Posterior cingulate gyrus (tissue), 11 donors: ENCODE results near the gene ATG4C.

Experiments used
- DNase-seq, 10 donors: peaks; one replicate each; pipeline versions ENCODE4 v3.0.0 to v3.0.0-alpha.2; 2020 to 2021; ENCODE audit warnings: mixed read lengths in 3 of 10
- intact Hi-C: fragments of 100-400 bp; cut with DNase I; formaldehyde crosslinking; loops from one replicate; pipeline ENCODE4 v1.15.1; 2023

ATG4C gene

DNA sequence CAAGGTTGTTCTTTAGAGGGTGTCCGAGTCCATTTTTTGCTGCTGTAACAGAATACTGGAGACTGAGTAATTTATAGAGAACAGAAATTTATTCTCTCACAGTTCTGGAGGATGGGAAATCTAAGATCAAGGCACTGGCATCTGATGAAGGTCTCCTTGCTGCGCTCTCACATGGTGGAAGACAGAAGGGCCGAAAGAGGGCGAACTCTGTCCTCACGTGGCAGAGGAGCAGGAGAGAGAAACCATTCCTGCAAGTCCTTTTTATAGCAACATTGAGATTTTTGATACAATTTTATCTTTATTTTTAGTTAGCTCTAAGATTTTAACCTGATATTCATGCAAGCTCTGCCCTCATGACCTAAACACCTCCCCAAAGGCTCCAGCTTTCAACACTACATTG is 48.3 kb downstream of the ATG4C start:
- intact Hi-C loops: no loop called here

DNA sequence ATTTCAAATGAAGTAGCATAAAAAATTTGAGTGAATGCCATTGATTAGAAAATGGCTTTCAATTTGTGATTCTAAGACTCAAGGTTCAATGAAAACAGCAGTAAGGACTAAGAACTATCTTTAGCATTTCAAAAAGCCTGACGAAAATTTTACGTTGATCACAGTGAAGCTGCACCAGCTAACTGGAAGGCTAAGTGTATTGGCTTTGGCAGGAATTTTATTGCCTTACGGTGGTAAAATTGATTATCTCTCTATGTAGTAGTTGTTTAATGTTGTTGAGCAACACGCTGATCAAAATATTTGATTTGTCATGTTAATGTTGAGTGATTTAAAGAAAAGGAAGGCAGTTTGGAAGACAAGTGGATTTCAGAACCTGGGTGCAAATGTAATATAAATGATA is 49.6 kb downstream of the ATG4C start:
- intact Hi-C loops: no loop called here
- no peak for DNase-seq

More for the DNA sequence above, 48.3 kb downstream of the ATG4C start:
- DNase-seq: peak in 6 of 10 donors; percentile 19 to 82 (median 46)

DNA sequence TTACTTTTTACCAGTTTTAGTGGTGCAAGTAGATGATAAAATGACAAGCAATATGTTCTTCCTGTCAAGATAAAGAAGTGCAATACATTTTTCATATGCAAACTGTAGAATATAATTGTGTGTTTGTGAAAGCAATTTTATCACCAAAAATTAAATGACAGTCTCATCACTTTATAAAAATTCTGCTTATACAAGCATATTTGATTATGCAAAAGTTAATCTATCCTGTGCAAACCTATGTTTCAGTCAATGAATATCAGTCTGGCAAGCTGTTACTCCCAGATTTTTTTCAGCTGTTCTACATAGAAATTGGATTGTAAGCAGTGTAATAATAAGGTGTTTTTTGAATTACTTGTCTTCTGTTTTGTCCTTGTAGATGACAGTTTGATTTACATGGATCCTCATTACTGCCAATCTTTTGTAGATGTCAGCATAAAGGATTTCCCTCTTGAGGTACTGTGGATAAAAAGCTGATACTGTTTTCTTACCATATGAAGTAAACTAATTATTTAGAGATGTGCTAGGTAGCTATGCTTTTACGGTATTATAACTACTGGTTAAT is 50.5 kb downstream of the ATG4C start:
- DNase-seq: no peak
- intact Hi-C loops: no loop called here

DNA sequence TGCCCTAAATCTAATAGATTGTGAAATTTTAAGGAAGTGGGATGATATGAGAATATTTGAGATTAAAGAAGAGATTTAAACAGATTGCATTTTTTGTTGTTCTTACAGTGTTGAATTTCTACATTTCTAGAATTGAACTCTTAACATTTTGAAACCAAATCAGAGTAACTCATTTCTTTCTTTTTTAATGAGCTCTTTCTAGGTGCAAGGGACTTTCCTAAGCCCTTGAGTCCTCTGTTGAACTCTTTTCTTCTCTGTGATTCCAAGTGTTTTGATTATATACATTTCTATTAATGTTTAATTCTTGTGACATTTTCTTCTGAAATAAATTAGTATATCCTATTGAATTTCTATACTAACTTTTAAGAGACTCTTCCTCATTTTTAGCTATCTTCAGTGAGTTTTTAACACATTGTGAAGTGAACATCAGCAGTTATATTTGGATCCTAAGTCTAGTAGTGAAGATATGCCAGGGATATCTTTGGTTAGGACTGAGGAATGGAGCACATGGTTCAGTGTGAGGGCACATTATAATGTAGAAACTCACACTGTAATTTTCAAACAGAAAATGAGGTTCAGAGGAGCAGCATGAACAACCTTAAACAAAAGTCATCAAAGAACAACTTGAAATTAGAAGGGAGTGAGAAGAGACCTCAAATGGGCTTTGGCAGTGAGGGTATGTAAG is 53.1 kb downstream of the ATG4C start:
- intact Hi-C loops: no loop called here
- no peak for DNase-seq

DNA sequence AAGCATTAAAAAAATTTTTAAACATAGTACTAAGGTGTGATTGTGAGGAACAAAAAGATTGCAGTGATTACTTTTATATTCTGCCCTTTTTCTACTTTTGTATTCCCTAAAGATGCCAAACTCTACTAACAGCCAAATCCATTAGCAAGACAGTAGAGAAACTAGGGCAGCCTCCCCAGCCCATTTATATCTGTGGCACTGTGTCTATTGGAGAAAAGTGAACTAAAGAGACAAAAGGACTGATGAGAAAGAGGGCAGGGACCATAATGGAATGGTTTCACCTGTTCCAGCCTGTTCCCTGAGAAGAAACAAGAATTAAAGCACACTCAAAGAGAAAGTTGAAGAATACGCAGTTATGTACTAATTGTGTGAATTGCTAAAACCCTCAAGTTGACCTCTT is 56.6 kb downstream of the ATG4C start:
- intact Hi-C loops: loop anchor here (10.0 kb wide), 2 partner anchors 144 to 304 kb away; no protein-coding TSS in a partner anchor
- DNase-seq: no peak

DNA sequence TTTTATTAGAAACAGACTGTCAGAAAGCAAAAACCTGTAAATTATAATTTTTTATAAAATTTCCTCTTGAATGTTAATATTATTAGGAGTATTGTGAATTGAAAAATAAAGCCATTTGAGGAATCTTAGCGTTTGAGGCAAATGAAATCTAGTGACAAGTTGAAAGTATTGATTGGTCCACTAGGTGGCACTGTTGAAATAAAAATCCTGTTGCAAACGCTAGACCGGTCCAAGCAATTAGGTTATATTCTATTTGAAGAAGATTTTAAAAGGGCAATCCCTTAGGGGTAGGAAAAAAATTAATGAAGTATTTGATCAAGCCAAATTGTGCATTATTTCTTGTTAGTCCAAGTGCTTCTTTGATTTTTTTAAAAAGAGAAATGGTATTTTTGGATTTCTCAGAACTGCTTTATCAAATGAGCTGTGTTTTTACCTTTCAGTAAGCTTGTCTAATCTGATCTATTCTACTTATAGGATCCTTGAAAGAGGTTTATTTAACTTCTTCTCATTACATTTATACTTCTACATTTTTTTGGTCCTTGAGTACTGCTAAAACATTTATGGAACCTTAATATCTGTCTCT is 57.7 kb downstream of the ATG4C start:
- intact Hi-C loops: loop anchor here (10.0 kb wide), 2 partner anchors 143 to 303 kb away; no protein-coding TSS in a partner anchor
- DNase-seq: no peak

DNA sequence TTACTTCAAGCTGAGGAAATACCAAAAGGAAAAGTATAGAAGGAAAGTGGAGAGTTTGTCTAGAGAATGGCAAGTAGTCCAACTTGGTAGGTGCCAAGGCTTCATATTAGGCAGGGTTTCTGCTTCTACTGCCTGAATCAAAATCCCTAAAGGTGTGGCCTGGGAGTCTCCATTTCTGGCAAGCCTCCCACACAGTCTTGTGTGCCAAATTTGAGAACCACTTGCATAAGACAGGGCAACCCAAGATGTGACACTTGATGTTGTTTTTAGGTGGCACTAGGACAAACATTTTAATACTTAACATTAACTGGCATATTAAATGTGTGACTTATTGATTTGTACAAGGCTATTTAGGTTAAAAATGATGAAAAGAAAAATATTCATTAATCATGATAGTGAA is 60.1 kb downstream of the ATG4C start:
- intact Hi-C loops: loop anchor here (10.0 kb wide), 2 partner anchors 141 to 301 kb away; no protein-coding TSS in a partner anchor

DNA sequence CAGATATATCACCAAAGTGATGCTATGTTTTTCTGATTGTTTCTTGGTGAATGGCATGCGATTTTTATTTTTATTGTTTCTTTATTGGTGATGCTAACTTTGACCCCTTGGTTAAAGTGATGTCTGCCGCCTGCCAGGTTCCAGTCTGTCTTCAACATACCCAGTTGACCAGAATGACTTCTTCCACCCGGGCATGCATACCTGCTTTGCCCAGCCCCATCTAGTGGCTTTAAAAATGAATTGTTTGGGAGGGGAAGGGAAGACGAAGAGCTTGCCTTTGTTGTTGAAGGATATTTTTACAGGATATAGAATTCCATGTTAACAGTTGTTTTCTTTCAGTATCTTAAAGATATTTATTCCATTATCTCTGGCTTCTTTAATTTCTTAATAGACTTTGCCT is 65.1 kb downstream of the ATG4C start:
- intact Hi-C loops: loop anchor here (10.0 kb wide), 2 partner anchors 136 to 296 kb away; no protein-coding TSS in a partner anchor
- DNase-seq: no peak

More for the DNA sequence above, 60.1 kb downstream of the ATG4C start:
- DNase-seq: no peak

DNA sequence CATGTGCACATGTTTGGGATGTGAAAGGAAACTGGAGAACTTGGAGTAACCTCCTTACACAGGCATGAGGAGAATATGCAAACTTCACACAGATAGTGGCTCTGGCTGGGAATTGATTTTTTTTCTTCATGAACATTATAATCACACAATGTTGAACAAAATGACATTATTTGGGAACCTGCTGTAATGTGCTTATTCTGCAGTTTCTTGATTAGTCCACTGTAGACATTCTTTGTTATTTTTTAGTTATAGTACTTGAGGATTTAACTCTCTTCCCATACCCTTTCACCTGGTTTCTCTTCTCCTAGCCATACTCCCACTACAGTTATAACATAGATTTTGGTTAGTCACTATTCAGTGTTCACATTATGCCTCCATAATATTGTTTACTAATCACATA is 68.3 kb downstream of the ATG4C start:
- DNase-seq: no peak
- intact Hi-C loops: no loop called here

DNA sequence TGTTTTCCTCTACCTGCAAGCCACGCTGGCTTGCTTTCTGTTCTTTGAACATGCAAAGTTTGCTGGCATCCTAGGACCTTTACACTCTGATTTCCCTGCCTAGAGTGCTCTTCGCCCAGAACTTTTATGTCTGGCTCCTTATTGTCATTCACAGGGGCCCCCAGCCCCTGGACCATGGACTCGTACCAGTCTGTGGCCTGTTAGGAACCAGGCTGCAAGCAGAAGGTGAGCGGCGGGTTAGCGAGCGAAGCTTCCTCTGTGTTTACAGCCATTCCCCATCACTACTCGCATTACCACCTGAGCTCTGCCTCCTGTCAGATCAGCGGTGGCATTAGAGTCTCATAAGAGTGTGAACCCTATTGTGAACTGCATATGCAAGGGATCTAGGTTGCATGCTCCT is 73.0 kb downstream of the ATG4C start:
- intact Hi-C loops: no loop called here
- no peak for DNase-seq

DNA sequence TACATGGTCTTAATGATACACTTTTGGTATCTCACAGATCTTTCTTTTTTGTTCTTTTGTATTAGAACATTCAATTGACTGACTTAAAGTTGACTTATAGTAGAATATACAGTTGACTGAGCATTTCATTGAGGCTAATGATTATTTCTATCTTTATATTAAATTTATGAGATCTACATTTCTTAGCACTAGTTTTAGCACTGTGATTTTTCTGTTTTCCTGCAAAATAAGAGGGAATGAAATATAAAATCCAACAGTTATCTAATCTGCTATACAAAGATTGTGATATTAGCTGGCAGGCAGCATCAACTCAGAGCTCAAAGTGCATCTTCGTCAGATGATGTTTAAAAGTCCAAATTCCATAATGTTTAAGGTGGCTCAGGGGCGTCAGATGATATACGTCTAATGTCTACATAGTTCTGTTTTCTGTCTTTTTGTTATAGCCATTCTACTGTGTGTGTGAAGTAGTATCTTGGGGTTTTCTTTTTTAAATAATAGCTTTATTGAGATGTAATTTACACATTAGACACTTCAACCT is 85.4 kb downstream of the ATG4C start:
- intact Hi-C loops: no loop called here

DNA sequence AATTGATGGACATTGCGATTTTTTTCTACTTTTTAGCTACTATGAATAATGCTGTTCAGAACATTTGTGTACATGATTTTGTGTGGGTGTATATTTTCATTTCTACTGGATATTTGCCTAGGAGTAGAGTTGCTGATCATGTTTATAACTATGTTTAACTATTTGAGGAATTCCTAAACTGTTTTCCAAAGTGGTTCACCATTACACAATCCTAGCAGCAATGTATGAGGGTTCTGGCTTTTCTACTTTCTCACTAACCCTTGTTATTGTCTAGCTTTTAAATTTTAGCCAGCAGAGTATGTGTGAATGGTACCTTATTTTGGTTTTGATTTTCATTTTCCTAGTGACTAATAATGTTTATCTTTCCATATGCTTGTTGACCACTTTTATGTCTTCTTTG is 86.2 kb downstream of the ATG4C start:
- no peak for DNase-seq
- intact Hi-C loops: no loop called here

More for the DNA sequence above, 85.4 kb downstream of the ATG4C start:
- DNase-seq: no peak

DNA sequence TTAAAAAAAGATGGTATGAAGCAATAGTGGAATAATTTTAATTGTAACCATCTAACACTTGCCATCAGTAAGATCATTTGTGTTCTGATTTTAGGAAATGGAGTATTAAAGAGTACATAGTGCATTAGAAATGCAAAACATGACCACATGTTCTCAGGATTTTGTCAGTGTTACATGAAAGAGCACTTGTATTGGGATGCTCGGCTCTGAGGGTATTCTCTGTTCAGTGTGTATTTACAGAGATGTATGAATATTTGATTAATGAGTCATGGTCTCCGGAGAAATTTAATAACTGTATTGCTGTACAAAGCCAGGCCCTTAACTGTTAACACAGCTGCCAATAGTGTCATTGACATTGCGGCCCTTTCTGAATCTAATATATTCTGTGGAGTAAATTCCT is 91.7 kb downstream of the ATG4C start:
- no peak for DNase-seq
- intact Hi-C loops: no loop called here

DNA sequence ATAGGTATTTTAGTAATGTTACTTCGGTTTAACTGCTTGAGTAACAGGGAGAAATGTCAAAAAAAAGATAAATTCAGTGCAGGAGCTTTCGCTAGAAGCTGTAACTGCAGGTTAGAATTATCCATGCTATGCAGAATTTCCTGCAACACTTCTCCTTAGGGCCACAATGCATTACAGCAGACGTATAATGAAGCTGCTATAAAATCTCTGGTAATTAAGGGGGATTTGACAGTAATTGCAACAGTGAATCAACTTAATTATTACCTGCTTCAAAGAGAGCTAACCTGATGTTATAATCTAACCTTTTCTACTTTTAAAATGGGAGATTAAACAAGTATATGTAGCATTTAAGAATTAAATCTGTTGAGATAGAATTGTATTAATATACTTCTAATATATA is 92.6 kb downstream of the ATG4C start:
- intact Hi-C loops: no loop called here
- DNase-seq: no peak

DNA sequence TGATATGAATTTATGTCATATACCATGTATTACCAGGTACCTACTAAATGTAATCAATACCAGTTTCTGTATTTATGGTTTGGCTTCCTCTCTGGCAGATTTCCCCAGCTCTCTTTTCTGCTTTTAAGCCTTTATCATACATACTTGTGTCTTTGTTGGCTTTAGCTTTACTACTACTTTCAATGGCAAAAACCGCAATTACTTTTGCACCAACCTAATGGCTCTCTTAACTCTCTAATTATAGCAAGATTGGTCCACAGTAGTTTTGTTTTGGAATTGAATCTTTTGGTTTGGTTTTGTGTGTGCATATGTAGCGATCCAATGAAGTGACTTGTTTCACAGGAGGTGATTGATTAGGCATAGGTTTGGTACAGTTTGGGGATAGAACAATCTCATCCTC is 93.6 kb downstream of the ATG4C start:
- intact Hi-C loops: no loop called here
- no peak for DNase-seq

DNA sequence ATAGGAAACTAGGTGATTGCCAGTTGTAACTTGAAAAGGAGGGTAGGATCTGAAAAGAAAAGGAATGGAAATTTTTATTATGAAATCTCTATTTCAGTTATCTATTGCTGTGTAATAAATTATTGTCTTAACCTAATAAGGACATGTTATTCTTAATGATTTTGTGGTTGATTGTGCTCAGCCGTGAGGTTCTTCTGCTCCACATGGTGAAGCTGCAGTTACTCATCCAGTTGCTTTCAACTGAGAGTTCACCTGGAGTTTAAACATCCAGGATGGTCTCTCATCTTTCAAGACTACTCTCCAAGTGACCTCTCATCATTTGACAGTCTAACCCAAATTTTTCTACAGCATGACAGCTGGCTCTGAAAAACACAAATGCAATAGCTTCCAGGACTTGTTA is 96.0 kb downstream of the ATG4C start:
- intact Hi-C loops: no loop called here
- DNase-seq: no peak

DNA sequence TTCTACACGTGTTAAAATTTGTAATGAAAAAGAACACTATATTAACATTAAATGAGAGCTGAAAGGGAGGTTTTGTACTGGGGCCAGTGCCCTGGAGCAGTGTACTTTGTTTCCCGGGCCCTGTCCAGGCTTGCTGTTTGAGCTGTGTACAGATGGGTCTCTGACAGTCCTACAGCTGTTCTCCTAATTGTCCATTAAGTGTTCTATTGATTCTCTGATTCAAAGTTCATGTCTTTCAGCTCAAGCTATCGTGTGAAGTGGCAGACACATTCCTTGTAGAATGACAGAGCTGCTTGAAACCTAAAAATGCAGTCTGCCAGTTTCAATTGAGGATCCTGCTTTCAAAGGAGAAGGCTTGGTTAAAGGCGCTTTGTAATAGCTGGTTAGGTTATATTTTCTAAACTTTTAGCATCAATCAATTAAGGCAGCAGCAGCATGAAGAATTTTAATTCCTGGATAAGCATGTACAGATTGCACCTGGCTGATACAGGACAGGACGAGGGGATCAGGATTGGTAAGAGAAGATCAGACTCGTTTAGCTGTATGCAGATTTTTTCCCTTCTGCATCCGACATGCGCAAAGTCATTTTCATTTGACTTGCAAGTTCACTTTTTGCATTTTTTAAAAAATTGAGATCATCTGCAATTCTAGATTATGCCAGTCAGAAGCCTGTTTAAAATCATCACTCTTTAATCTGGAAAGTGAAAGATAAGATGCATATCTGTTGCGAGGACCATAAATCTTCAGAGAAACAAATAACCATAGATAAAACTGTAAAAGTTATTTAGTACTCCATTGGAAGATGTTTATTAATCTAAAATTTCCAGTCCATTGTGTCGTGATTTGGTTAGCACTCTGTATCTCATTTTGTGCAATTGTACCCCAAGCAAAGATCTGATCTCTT is 98.5 kb downstream of the ATG4C start:
- no peak for DNase-seq
- intact Hi-C loops: no loop called here

DNA sequence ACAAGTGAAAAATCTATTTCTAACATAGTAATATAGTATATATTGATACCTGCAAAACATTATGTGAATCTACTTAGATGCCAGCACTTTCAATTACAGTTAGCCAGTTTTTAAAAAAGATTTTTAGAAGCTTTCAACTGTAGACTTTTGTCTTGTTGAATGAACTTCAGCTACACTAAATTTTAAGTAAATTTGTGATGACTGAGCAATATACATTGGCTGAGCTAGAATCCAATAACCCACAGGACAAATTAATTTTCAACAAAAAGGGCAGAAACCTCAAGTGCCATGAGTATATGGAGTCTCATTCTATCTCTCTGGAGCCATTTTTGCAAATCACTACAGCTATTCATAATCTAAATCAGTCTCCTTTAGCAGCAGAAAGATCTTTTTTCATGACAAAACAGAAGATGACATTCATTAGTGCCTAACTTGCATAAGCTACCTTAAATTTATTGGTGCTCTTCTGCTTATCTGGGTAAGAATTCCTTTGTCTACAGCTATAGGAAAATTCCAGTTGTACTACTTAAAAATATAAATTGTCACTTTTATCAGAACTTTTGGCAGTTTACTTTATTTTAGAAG is 100.3 kb downstream of the ATG4C start:
- DNase-seq: no peak
- intact Hi-C loops: no loop called here

DNA sequence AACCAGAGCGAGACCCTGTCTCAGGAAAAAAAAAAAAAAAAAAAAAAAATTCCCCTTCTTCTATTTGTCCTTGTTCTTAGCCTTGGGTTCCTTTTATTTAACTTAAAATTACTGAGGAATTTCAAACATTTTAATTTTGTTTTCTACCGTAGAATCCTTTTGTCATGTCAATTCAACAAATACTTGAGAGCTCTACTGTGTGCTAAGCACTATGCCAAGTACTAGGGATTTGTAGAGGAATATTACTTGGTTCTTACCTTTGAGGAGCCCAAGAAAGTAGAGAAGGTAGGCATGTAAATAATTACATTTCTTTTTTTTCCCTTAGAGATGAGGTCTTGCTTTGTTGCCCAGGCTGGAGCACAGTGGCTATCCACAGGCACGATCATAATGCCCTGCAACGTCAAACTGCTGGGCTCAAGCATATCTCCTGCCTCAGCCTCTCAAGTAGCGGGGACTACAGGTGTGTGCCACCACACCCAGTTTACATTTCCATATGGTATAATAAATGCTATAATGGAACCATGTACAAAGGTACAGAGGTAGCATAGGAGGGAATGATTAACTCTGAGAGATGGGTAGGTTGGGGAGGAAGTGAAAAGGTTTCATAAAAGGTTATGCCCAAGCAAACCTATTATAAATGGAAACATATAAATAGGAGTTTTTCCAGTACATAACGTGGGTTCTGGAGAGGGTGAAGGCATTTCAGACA is 104.0 kb downstream of the ATG4C start:
- no peak for DNase-seq
- intact Hi-C loops: no loop called here
